ENCODE data around the gene BAHCC1.

BAHCC1 gene

DNA sequence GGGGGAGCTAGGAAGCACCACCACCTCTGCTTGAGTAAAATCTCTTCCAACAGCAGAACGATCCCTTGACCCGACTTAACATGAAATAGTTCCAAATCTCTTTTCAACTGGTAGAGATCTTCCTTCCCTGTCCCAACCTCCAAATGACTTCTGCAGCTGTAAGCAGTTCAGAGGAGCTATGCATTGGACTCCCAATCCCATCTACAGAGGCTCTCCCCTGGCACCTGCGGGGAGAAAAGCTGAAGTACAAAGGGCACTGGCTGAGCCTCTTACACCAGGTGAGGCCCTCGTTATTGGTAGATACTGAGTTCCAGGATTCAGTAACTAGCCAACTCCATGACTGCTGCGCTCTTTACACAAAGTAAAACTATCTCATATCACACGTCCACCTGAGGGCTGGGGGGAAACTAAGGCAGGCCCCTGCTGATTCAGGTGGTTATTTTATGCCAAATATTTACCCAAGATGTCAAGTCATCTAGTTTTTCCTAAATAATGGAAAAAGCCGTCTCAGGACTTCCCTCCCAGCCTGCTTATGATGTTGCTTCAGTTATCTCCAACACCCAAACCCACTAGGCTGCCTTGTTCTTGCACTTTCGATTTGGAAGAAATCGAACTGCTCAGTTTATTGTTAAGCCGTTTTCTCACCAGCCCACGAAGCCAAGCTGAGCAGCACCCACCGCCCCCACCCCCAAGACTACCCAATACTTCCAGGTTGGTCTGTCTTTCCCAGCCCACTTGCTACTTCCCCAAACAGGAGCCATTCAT lies 114.1 kb downstream of the BAHCC1 start:
- no peak for TF ChIP-seq EP300 (IDR thresholded peaks at IDR 0.05; ENCODE audit: borderline replicate concordance)
- TF ChIP-seq CREB1 (IDR thresholded peaks at IDR 0.05; ENCODE audit: low read depth) = 0 out of 2 replicates have a peak, but pooled peaks have one; percentile 1

DNA sequence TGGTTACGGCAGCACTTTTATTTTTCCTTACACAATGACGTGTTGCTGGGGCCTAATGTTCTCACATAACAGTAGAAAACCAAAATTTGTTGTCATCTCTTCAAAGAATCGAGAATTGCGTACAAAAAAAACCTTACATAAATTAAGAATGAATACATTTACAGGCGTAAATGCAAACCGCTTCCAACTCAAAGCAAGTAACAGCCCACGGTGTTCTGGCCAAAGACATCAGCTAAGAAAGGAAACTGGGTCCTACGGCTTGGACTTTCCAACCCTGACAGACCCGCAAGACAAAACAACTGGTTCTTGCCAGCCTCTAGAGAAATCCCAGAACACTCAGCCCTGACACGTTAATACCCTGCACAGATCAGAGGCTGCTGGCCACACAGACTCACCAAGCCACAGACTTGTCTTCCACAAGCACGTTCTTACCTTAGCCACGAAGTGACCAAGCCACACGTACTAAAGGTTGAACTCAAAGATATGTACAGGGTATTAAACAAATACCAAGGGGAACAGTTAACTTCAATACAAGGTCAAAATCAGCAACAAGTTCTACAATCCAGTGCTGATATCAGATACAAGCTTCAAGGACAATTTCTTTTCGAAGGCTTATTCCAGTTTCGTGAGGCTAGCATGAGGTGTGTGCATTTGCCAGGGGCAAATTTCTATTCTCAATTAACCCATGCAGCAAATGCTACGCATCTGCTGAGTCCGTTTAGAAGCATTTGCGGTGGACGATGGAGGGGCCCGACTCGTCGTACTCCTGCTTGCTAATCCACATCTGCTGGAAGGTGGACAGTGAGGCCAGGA lies 114.9 kb downstream of the BAHCC1 start:
- TF ChIP-seq, protein P1, sequence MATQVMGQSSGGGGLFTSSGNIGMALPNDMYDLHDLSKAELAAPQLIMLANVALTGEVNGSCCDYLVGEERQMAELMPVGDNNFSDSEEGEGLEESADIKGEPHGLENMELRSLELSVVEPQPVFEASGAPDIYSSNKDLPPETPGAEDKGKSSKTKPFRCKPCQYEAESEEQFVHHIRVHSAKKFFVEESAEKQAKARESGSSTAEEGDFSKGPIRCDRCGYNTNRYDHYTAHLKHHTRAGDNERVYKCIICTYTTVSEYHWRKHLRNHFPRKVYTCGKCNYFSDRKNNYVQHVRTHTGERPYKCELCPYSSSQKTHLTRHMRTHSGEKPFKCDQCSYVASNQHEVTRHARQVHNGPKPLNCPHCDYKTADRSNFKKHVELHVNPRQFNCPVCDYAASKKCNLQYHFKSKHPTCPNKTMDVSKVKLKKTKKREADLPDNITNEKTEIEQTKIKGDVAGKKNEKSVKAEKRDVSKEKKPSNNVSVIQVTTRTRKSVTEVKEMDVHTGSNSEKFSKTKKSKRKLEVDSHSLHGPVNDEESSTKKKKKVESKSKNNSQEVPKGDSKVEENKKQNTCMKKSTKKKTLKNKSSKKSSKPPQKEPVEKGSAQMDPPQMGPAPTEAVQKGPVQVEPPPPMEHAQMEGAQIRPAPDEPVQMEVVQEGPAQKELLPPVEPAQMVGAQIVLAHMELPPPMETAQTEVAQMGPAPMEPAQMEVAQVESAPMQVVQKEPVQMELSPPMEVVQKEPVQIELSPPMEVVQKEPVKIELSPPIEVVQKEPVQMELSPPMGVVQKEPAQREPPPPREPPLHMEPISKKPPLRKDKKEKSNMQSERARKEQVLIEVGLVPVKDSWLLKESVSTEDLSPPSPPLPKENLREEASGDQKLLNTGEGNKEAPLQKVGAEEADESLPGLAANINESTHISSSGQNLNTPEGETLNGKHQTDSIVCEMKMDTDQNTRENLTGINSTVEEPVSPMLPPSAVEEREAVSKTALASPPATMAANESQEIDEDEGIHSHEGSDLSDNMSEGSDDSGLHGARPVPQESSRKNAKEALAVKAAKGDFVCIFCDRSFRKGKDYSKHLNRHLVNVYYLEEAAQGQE (IDR thresholded peaks at IDR 0.05; ENCODE audit: low read depth) = no peak
- no peak for TF ChIP-seq ZBTB7A (IDR thresholded peaks at IDR 0.05; ENCODE audit: low read depth)
- no peak for TF ChIP-seq USF1 (IDR thresholded peaks at IDR 0.05)
- TF ChIP-seq RAD21 (IDR thresholded peaks at IDR 0.05; ENCODE audit: low read depth) = no peak
- no peak for TF ChIP-seq MAX (IDR thresholded peaks at IDR 0.05)
- TF ChIP-seq NFIC (IDR thresholded peaks at IDR 0.05) = no peak
- no peak for TF ChIP-seq CEBPB (IDR thresholded peaks at IDR 0.05)
- TF ChIP-seq EP300 (IDR thresholded peaks at IDR 0.05; ENCODE audit: borderline replicate concordance) = no peak
- TF ChIP-seq YY1 (IDR thresholded peaks at IDR 0.05; ENCODE audit: low read depth) = no peak
- no peak for TF ChIP-seq CREB1 (IDR thresholded peaks at IDR 0.05; ENCODE audit: low read depth)
- no peak for TF ChIP-seq FOXM1 (IDR thresholded peaks at IDR 0.05; ENCODE audit: borderline replicate concordance, low read depth)
- TF ChIP-seq TEAD4 (IDR thresholded peaks at IDR 0.05) = no peak
- no peak for TF ChIP-seq TCF12 (IDR thresholded peaks at IDR 0.05; ENCODE audit: low read depth)
- TF ChIP-seq TAF1 (IDR thresholded peaks at IDR 0.05; ENCODE audit: low read depth) = no peak
- no peak for TF ChIP-seq EGR1 (IDR thresholded peaks at IDR 0.05)

GRCh38 chr17:81510785-81511553 lies 115.7 kb downstream of the BAHCC1 start:
- no peak for TF ChIP-seq YY1 (IDR thresholded peaks at IDR 0.05; ENCODE audit: low read depth)
- TF ChIP-seq, protein P1 (IDR thresholded peaks at IDR 0.05; ENCODE audit: low read depth) = no peak
- TF ChIP-seq USF1 (IDR thresholded peaks at IDR 0.05) = no peak
- TF ChIP-seq TEAD4 (IDR thresholded peaks at IDR 0.05) = no peak
- no peak for TF ChIP-seq EGR1 (IDR thresholded peaks at IDR 0.05)
- TF ChIP-seq CEBPB (IDR thresholded peaks at IDR 0.05) = no peak
- TF ChIP-seq EP300 (IDR thresholded peaks at IDR 0.05; ENCODE audit: borderline replicate concordance) = no peak
- TF ChIP-seq TCF12 (IDR thresholded peaks at IDR 0.05; ENCODE audit: low read depth) = no peak
- no peak for TF ChIP-seq CREB1 (IDR thresholded peaks at IDR 0.05; ENCODE audit: low read depth)
- TF ChIP-seq ZBTB7A (IDR thresholded peaks at IDR 0.05; ENCODE audit: low read depth) = no peak
- no peak for TF ChIP-seq NFIC (IDR thresholded peaks at IDR 0.05)
- no peak for TF ChIP-seq FOXM1 (IDR thresholded peaks at IDR 0.05; ENCODE audit: borderline replicate concordance, low read depth)
- no peak for TF ChIP-seq TAF1 (IDR thresholded peaks at IDR 0.05; ENCODE audit: low read depth)
- no peak for TF ChIP-seq MAX (IDR thresholded peaks at IDR 0.05)
- TF ChIP-seq RAD21 (IDR thresholded peaks at IDR 0.05; ENCODE audit: low read depth) = no peak

- TF ChIP-seq YY1 (IDR thresholded peaks at IDR 0.05; ENCODE audit: low read depth) (no peak), EGR1 (IDR thresholded peaks at IDR 0.05) (no peak), MAX (IDR thresholded peaks at IDR 0.05) (no peak), EP300 (IDR thresholded peaks at IDR 0.05; ENCODE audit: borderline replicate concordance) (no peak), CEBPB (IDR thresholded peaks at IDR 0.05) (no peak), NFIC (IDR thresholded peaks at IDR 0.05) (no peak), TCF12 (IDR thresholded peaks at IDR 0.05; ENCODE audit: low read depth) (no peak)
Measured at GRCh38 chr17:81511554-81511803, 116.2 kb downstream of the BAHCC1 start.
